Uterus (tissue), 2 donors: Measurements from ENCODE around the gene MAGEB1.

ENCODE experiments used
- POLR2A ChIP-seq, 2 donors: fragments of 450-650 bp; IDR thresholded peaks; one replicate each; pipeline ENCODE4 v1.6.1; 2016; ENCODE audit warnings: antibody characterized with exemption in 2 of 2, mild to moderate bottlenecking in 1 of 2, moderate library complexity in 1 of 2
- TF ChIP-seq, protein P1 (sequence below), 4 experiments: fragments of 200-600 bp in 2 of 4; fragments of 450-650 bp in 2 of 4; sonication (generic) in 2 of 4; IDR thresholded peaks; one replicate each; pipeline ENCODE4 v1.5.1; 2016 to 2019; ENCODE audit warnings: antibody characterized with exemption in 4 of 4, mild to moderate bottlenecking in 2 of 4, moderate library complexity in 1 of 4

DNA sequence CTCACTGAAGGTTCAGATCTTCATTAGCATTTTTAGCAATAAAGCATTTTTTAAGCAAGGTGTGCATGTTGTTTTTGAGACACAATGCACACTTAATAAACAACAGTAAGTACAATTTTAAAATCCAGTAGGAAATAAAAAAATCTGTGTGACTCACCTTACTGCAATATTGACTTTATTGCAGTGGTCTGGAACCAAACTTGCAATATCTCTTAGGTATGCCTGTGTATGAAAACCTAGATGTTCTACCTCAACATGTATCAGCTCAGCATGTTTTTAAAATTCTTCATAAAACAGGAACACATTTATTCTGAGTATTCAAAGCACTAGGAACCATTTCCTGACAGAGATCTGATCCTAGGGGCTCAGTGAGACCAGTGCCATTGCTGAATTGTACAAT, 35.6 kb downstream of the MAGEB1 start:
- TF ChIP-seq, protein P1, sequence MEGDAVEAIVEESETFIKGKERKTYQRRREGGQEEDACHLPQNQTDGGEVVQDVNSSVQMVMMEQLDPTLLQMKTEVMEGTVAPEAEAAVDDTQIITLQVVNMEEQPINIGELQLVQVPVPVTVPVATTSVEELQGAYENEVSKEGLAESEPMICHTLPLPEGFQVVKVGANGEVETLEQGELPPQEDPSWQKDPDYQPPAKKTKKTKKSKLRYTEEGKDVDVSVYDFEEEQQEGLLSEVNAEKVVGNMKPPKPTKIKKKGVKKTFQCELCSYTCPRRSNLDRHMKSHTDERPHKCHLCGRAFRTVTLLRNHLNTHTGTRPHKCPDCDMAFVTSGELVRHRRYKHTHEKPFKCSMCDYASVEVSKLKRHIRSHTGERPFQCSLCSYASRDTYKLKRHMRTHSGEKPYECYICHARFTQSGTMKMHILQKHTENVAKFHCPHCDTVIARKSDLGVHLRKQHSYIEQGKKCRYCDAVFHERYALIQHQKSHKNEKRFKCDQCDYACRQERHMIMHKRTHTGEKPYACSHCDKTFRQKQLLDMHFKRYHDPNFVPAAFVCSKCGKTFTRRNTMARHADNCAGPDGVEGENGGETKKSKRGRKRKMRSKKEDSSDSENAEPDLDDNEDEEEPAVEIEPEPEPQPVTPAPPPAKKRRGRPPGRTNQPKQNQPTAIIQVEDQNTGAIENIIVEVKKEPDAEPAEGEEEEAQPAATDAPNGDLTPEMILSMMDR (IDR thresholded peaks at IDR 0.05): no peak
- no peak for TF ChIP-seq POLR2A (IDR thresholded peaks at IDR 0.05)
